ENCODE data around the gene ANKRD40. TPM values are rescaled to one million over a fixed set of nuclear protein-coding genes. Genes with fewer than 3 reads are reported as not detected.

The ANKRD40 gene
- total and polyA plus RNA-seq, 9 of the 15 experiments (the other 6 are each of a cell fraction or from before 2014, with no cell fraction given), result 9.0 to 28.9 (median 27.7) TPM

DNA sequence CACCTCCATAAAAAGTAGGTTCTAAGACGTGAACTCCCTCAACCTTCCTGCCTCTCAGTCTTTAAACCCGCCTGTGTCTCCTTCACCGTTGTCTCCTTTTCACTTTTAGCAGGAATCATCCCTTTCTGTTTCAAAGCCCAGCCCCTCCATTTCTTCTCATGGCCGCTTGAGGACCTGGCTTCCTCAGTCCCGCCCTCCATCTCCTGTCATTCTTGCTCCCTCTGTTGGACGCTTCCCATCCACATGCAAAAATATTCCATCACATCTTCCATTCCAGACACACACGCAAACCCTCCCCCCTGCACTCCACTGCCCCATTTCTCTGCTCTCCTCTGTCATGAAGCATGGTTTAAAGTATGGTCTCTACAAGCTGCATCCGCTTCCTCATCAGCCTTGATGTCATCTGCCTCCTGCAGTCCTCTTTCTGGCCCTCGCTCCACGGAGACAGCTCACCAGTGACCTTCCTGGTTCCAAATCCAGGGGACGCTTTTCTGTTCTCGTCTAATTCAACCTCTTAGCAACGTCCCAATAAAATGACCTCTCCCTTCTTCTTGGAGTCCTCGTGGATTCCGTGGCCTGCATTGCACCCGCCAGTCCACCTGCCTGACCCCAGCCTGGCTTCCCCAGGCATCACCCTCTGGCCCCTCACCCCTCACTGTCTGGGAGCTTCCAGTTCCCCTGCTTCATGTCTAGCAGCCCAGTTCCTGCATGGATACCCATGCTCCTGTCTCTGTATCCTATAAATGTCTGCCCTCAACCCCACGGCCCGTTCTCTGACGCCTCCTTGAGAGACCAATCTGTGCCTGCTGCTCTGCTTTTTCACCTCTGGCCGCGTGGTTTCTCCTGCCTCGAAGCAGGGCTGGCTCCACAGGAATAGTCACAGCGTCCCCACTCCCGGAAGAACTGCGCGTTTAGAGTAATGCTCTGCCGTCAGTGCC lies 26.2 kb downstream of the ANKRD40 start (continued):
- no peak for TF ChIP-seq CREB1 (IDR thresholded peaks at IDR 0.05)
- TF ChIP-seq CREB1 (CRISPR knock-in tag; IDR thresholded peaks at IDR 0.05), result no peak
- TF ChIP-seq ZFP30 (CRISPR knock-in tag; IDR thresholded peaks at IDR 0.05; ENCODE audit: borderline replicate concordance), result no peak
- TF ChIP-seq, protein P1, sequence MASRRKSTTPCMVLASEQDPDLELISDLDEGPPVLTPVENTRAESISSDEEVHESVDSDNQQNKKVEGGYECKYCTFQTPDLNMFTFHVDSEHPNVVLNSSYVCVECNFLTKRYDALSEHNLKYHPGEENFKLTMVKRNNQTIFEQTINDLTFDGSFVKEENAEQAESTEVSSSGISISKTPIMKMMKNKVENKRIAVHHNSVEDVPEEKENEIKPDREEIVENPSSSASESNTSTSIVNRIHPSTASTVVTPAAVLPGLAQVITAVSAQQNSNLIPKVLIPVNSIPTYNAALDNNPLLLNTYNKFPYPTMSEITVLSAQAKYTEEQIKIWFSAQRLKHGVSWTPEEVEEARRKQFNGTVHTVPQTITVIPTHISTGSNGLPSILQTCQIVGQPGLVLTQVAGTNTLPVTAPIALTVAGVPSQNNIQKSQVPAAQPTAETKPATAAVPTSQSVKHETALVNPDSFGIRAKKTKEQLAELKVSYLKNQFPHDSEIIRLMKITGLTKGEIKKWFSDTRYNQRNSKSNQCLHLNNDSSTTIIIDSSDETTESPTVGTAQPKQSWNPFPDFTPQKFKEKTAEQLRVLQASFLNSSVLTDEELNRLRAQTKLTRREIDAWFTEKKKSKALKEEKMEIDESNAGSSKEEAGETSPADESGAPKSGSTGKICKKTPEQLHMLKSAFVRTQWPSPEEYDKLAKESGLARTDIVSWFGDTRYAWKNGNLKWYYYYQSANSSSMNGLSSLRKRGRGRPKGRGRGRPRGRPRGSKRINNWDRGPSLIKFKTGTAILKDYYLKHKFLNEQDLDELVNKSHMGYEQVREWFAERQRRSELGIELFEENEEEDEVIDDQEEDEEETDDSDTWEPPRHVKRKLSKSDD (conservative IDR thresholded peaks at IDR 0.05; ENCODE audit: low read length), result no peak
- no peak for TF ChIP-seq JUND (IDR thresholded peaks at IDR 0.05; ENCODE audit: borderline replicate concordance, low read depth, low read length)
- TF ChIP-seq JUND (tag; IDR thresholded peaks at IDR 0.05; ENCODE audit: borderline replicate concordance, low read depth, low read length), result 0 out of 3 replicates have a peak, but pooled peaks have one; percentile 4
- TF ChIP-seq ARID1B (IDR thresholded peaks at IDR 0.05), result 0 out of 2 replicates have a peak, but pooled peaks have one; percentile 16
- no peak for TF ChIP-seq TARDBP (IDR thresholded peaks at IDR 0.05)
- TF ChIP-seq MTA2 (IDR thresholded peaks at IDR 0.05; ENCODE audit: low read depth), result peak; percentile 33; the same call in 1 of the 2 replicates
- TF ChIP-seq, protein P2, sequence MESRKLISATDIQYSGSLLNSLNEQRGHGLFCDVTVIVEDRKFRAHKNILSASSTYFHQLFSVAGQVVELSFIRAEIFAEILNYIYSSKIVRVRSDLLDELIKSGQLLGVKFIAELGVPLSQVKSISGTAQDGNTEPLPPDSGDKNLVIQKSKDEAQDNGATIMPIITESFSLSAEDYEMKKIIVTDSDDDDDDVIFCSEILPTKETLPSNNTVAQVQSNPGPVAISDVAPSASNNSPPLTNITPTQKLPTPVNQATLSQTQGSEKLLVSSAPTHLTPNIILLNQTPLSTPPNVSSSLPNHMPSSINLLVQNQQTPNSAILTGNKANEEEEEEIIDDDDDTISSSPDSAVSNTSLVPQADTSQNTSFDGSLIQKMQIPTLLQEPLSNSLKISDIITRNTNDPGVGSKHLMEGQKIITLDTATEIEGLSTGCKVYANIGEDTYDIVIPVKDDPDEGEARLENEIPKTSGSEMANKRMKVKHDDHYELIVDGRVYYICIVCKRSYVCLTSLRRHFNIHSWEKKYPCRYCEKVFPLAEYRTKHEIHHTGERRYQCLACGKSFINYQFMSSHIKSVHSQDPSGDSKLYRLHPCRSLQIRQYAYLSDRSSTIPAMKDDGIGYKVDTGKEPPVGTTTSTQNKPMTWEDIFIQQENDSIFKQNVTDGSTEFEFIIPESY (CRISPR knock-in tag; IDR thresholded peaks at IDR 0.05), result no peak
- 0 out of 4 replicates have a peak, but pooled peaks of 1 of the 2 experiments have one; percentile 46 for TF ChIP-seq SIN3A (IDR thresholded peaks at IDR 0.05; ENCODE audit: borderline replicate concordance in 2 of 2, control insufficient read depth in 1 of 2, low read depth in 2 of 2, low read length in 2 of 2)
- no peak for TF ChIP-seq SMARCA4 (IDR thresholded peaks at IDR 0.05)
- peak; percentile 90 for TF ChIP-seq CC2D1A (IDR thresholded peaks at IDR 0.05)
- TF ChIP-seq MCM3 (IDR thresholded peaks at IDR 0.05), result no peak
- peak; percentile 95 for TF ChIP-seq ARID2 (IDR thresholded peaks at IDR 0.05)
- no peak for TF ChIP-seq ATF1 (CRISPR knock-in tag; IDR thresholded peaks at IDR 0.05)
- TF ChIP-seq ATF1 (tag; IDR thresholded peaks at IDR 0.05), result no peak; the same call in 1 of the 2 replicates
- no peak for TF ChIP-seq STAT5A (IDR thresholded peaks at IDR 0.05; ENCODE audit: borderline replicate concordance, low read length)
- TF ChIP-seq, protein P3, sequence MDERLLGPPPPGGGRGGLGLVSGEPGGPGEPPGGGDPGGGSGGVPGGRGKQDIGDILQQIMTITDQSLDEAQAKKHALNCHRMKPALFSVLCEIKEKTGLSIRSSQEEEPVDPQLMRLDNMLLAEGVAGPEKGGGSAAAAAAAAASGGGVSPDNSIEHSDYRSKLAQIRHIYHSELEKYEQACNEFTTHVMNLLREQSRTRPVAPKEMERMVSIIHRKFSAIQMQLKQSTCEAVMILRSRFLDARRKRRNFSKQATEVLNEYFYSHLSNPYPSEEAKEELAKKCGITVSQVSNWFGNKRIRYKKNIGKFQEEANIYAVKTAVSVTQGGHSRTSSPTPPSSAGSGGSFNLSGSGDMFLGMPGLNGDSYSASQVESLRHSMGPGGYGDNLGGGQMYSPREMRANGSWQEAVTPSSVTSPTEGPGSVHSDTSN (CRISPR knock-in tag; IDR thresholded peaks at IDR 0.05; ENCODE audit: low read depth), result no peak
- TF ChIP-seq, protein P3 (tag; conservative IDR thresholded peaks at IDR 0.05; ENCODE audit: low read depth), result no peak
- 0 out of 2 replicates have a peak, but pooled peaks have one; percentile 7 for TF ChIP-seq RB1 (IDR thresholded peaks at IDR 0.05; ENCODE audit: low read depth)
- TF ChIP-seq EWSR1 (IDR thresholded peaks at IDR 0.05; ENCODE audit: borderline replicate concordance, low read depth, partially characterized antibody), result no peak
